Gastrocnemius medialis (tissue), 4 donors: Measurements from ENCODE around the gene IFI6.
"Not testable (repeated sequence)": the region's sequence is repeated elsewhere in the genome, so short reads cannot be mapped to it uniquely, and the experiment has no call there.

Experiments
- POLR2A ChIP-seq, 2 donors: fragments of 450-650 bp; IDR thresholded peaks; one replicate each; pipeline ENCODE4 v1.6.1; 2017; ENCODE audit warnings: antibody characterized with exemption in 2 of 2, mild to moderate bottlenecking in 2 of 2, moderate library complexity in 2 of 2
- TF ChIP-seq, protein P1 (sequence below), 5 experiments: fragments of 450-650 bp in 3 of 5; fragments of 200-600 bp in 2 of 5; sonication (generic) in 2 of 5; IDR thresholded peaks in 4 of 5; conservative IDR thresholded peaks in 1 of 5; 1 replicate in 4 of 5; 2 replicates in 1 of 5; pipeline ENCODE4 v1.5.1; 2016 to 2019; ENCODE audit warnings: antibody characterized with exemption in 5 of 5, mild to moderate bottlenecking in 3 of 5, moderate library complexity in 3 of 5

DNA sequence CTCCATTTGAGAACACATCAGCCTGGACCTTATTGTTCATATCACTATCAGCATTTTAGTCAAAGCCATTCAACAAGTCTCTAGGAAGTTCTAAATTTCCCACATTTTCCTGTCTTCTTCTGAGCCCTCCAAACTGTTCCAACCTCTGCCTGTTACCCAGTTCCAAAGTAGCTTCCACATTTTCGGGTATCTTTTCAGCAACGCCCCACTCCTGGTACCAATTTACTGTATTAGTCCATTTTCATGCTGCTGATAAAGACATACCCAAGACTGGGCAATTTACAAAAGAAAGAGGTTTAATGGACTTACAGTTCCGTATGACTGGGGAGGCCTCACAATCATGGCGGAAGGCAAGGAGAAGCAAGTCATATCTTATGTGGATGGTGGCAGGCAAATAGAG lies 9.6 kb upstream of the IFI6 start:
- TF ChIP-seq, protein P1, sequence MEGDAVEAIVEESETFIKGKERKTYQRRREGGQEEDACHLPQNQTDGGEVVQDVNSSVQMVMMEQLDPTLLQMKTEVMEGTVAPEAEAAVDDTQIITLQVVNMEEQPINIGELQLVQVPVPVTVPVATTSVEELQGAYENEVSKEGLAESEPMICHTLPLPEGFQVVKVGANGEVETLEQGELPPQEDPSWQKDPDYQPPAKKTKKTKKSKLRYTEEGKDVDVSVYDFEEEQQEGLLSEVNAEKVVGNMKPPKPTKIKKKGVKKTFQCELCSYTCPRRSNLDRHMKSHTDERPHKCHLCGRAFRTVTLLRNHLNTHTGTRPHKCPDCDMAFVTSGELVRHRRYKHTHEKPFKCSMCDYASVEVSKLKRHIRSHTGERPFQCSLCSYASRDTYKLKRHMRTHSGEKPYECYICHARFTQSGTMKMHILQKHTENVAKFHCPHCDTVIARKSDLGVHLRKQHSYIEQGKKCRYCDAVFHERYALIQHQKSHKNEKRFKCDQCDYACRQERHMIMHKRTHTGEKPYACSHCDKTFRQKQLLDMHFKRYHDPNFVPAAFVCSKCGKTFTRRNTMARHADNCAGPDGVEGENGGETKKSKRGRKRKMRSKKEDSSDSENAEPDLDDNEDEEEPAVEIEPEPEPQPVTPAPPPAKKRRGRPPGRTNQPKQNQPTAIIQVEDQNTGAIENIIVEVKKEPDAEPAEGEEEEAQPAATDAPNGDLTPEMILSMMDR (IDR thresholded peaks at IDR 0.05 in 4 of 5, conservative IDR thresholded peaks at IDR 0.05 in 1 of 5), result not testable (repeated sequence)
- TF ChIP-seq POLR2A (IDR thresholded peaks at IDR 0.05), result not testable (repeated sequence)
